Superior temporal gyrus (tissue), 1 donor: ENCODE measurements around the gene SPOUT1.
A peak's percentile ranks its signal among the peaks of the same experiment; 100 is the strongest.

Experiments
- DNase-seq: peaks from one replicate; pipeline ENCODE4 v3.0.0-alpha.2; 2016; ENCODE audit errors: extremely low spot score

The SPOUT1 gene

DNA sequence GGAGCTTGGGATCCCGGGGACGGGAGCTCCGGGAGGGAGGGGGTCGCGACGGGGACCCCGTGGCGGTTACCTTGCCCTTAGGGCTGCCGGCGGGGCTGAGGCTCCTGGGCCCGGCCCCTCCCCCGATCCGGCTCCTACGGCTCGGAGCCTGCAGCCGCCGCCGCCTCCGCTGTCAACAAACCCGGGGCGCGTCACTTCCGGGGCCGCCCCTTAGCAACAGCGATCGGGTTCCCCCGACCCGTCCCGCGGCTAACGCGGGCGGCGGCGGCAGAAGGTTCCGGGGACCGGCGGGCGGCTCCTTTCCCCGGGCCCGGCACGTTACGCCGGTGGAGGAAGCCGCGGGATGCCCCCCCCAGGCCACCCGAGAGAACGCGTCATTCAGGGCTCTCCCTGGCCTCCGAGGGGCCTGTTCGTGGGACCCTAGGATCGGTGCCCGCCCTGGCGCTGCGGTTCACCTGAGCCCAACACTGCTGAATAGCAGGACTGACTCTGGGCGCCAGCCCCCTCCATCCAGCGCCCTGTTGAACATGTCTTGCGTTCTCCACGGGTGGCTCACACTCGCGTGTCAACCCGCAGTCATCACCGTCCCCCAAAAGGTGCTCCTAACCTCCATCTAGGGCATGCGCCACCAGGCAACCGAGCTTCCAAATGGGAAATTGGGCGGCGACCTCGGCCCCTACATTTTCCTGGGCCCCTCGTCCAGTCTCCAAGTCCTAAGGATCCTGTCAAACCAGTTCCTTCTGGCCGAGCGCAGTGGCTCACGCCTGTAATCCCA lies 57.7 kb downstream of the SPOUT1 start, which contains the start of gene ZER1:
ZER1 (minus strand) TSS at position 183 of the 775 bp plus-strand sequence. CDS start 16,362 bp downstream, outside the sequence.
- DNase-seq, result peak; percentile 92

DNA sequence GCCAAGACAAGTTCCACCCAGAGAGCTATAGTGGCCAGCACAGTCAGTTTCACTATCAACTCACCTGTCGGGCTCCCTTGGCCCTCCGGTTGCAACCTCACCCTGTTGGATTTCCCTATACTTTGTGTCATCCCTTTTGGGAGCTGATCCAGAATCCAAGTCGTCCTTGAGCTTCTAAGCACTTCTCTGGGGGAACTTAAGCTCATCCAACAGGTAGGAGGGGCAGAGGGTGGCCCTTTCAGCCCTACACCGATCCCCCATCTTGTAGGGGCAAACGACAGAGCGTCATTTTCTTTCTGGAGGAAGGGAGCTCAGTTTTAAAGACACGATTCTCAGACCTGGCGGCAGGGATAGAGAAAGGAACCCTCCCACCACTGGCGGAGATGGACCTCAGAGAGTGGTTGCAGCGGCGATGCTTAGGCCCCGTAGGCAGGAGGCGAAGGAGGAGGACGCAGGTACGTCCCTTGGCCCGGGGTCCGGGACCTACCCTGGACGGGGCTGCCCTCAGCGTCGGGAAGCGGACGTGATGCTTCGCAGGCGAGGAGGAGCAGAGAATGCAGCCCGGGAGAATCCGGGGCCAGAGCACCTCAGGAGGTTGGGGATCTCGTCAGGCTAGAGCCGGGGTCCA lies 58.4 kb downstream of the SPOUT1 start:
- DNase-seq, result peak; percentile 23

DNA sequence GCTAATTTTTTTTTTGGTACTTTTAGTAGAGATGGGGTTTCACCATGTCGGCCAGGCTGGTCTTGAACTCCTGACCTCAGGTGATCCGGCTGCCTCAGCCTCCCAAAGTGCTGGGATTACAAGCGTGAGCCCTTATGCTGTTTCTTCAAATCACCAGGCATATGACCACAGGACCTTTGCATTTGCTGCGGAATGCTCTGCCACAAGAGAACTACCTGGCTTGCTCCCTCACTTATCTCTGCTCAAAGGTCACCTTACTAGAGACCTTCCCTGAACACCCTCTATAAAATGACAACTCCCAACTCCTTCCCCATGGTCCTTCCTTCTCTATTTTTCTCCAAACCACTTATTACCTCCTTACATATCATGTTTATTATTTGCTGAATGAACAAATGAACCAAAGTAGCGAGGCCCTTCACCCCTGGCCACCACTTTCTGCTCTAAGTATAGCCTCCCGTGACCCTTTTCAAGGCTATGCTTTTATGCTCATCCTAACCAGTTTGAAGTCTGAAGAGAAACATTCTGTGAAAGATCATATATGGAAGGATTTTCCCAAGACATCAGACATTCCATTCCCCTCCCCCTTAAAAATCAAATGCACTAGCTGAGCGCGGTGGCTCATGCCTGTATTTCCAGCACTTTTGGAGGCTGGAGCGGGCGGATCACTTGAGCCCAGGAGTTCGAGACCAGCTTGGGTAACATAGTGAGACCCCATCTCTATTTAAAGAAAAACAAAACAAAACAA lies 59.1 kb downstream of the SPOUT1 start:
- DNase-seq, result no peak
